Fibroblast of skin of back (primary cell): ENCODE results near the gene ST3GAL4.

Source experiments
- DNase-seq: peaks from one replicate; pipeline ENCODE4 v3.0.0-alpha.2; 2013

Gene ST3GAL4

GRCh38 chr11:126409620-126409985 is 54.1 kb downstream of the ST3GAL4 start:
- no peak for DNase-seq

DNA sequence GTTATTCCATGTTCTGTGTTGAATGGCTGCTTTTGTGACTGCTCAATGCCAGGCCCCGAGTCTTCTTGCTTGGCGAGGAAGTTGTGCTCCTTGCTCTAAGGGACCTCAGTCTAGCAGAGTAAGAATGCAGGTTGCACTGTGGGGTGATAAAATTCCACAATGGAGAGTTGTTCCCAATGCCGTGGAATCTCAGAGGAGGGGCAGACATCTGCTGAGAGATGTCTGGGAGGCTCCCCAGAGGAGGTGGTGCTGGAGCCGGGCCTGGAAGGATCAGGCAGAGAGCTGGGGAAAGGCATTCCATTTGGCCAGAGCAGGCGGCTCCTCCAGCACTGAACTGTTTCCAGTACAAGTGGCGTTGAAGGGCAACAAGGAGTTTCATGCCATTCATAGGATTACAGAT is 55.2 kb downstream of the ST3GAL4 start:
- DNase-seq: no peak

DNA sequence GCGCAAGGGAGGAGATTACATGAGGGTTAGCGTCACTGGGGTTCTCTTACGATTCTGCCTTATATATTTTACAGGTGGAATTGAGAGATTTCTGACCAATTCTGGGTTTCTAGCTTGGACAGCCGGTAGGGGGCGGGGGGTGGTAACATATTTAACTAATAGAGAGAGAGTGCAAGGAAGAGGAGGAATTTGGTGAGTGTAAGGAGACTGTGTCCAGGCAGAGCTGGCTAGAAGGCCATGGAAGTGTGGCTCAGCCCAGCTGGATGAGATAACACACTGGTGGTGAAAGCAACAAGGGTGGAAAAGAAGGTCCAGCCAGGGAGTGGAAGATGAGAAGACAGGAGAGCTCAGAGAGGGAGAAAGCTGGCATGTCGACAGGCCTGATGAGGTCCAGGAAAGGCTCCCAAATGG is 56.5 kb downstream of the ST3GAL4 start:
- no peak for DNase-seq

DNA sequence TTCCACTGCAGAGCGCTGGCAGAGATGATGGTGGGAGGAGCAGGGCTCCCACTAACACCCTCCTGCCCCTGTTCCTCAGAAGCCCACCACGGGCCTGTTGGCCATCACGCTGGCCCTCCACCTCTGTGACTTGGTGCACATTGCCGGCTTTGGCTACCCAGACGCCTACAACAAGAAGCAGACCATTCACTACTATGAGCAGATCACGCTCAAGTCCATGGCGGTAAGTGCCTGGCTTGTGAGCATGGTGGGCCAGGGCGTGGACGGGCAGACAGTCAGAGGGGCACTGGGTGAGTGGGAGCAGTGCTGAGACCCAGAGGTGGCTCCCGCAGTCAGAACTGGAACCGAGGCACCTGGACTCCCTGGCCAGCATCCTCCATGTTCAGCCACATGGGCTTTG is 57.9 kb downstream of the ST3GAL4 start:
- DNase-seq: no peak

- DNase-seq: no peak
Observed at GRCh38 chr11:126413843-126414405, 58.4 kb downstream of the ST3GAL4 start.

DNA sequence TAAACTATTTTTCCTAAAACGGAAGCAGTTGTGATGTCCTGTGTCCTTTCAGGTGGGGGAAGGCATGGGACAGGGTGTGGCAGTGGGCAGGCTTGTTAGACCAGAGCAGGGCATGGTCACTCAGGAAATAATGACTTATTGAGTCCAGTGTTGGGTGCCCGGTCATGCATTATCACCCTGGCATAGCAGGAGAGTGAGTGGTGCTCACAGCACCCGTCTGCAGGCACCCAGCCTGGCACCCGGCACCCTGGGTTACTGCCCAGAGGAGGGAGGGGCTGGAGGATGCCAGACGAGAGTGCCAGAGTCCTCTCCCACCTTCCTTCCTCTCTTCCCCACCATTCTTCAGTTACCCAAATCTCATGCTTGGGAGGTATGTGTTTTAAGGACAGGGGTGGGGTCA is 59.1 kb downstream of the ST3GAL4 start:
- DNase-seq: no peak

- no peak for DNase-seq
Observed at GRCh38 chr11:126415128-126415527, 59.6 kb downstream of the ST3GAL4 start.

DNA sequence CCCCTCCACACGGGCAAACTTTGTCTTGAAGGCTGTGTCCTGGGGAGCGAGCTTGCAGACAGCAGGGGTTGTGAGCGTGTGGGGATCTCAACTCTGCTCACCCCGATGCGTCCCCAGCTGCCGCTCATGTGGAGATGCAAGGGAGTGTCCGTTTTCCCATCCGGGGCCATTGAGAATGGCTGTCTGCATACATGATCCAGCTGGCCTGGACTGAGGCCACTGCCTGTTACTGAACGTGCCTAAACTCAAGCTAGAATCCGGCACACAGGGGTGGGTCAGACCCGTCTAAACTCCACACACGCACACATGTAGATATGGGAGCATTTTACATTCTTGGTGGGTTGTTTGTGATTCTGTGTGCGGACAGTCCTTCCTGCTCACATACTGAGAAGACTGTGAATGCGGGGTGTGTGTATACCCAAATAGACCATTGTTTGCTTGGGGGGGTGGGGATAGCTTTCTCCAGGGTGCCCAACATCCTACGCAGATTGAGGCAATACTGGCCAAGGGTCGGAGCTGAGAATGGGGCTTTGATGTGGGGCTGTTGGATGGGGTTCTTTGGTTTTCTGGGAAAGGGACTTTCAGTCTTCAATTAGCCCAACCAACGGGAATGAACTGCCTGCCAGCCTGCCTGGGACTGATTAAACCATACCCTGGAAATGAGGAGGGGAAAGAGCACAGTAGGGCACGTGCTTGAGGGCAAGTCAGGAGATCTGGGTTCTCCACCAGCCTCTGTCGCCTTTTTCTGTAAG is 60.4 kb downstream of the ST3GAL4 start:
- no peak for DNase-seq

DNA sequence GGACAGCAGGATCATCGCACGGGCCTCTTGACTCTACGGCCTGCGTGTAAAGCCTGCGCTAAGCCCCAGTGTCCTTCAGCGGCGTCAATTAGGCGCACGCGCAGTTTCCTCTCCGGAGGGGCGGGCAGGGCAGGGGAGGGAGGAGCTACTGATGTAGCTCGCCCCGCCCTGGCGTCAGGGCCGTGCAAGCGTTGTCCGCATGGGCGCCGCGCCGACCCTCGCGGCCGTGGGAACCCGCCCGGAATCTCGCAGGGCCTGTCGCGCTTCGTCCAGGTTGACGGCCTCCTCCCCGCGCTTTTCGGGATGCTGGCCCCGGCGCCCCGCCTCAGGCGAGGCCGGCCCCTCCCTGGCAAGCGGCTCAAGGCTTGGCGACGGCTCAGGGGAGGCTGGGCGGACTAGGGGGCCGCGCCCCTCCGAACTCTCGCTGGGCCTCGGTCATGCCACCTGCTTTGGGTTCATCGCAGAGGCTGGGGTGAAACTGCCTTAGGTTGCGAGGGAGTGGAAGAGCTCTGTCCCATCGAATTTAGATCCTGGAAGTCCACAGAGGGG is 61.1 kb downstream of the ST3GAL4 start:
- DNase-seq: peak; percentile 85

DNA sequence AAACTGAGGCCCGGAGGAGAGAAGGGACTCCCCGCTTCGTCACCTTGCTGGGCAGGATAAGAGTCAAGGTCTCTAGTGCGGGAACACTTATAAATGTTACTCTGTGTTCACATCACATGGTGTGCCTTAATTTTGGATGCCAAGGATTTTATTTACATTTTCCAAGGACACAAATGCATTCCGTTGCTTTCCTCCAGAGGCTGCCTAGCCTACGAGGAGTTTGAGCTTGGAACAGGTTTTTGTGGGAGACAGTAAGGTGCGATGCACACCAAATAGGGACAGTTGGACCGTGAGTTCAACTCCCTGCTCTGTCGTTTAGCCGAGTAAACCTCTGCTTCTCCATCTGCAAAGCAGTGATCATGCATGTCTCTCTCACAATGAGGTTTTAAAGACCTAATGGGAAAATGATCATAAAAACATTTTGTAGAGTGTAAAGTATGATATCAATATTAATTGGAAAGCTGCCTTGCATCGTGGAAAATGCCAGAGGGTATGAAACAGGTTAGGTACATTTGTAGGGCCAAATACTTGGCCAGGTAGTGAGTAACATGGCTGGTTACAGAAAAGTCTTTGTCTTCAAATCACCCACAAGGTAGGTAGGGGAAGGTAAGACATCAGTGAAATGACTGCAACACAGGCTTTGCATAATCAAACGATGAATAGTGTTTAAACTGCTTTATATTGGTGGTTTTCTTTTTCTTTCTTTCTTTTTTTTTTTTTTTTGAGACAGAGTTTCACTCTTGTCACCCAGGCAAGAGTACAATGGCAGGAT is 61.8 kb downstream of the ST3GAL4 start:
- no peak for DNase-seq

DNA sequence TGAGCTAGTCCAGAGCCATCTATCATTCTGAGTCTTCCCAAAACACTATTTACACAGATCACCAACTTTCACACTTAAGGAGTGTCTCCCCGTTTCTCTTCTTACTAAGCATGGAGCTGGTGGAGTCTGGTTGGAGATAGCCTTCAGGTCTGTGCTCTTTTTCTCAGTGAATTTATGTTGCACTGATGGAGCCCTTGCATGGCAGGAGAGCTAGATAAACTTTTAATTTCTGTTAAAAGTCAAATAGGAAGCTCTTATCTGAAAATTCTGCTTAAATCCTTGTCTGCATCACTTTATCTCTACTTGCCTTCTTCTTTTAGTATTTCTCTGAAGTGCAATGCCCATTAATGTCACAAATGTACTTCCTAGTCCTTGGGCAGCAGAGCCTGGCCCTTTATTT is 63.4 kb downstream of the ST3GAL4 start:
- no peak for DNase-seq

GRCh38 chr11:126419801-126420697 is 64.6 kb downstream of the ST3GAL4 start:
- DNase-seq: no peak

GRCh38 chr11:126420698-126421256 is 65.3 kb downstream of the ST3GAL4 start:
- no peak for DNase-seq

- DNase-seq: no peak
Observed at GRCh38 chr11:126421271-126421671, 65.8 kb downstream of the ST3GAL4 start.

DNA sequence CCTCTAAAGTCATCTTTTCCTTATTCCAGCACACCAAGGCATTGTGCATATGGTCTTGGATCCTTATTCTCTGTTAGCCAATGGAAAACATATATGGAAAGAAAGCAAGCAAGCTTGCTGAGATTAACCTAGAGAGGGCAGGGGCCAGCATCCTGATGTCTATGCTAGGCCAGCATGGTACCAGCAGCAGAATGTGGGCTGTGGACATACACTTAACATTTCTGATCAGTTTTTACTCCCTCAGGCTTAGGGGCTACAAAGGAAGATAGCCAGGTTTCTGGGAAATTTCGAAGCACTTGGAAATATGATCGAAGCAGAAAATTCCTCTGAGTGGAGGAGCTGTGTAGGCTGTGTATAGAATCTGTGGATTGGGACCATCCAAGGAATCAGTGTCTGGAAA is 67.0 kb downstream of the ST3GAL4 start:
- DNase-seq: no peak

GRCh38 chr11:126423154-126423553 is 67.7 kb downstream of the ST3GAL4 start:
- no peak for DNase-seq

- no peak for DNase-seq
Observed at GRCh38 chr11:126423743-126424142, 68.3 kb downstream of the ST3GAL4 start.

- DNase-seq: no peak
Observed at GRCh38 chr11:126424471-126425039, 69.1 kb downstream of the ST3GAL4 start.

DNA sequence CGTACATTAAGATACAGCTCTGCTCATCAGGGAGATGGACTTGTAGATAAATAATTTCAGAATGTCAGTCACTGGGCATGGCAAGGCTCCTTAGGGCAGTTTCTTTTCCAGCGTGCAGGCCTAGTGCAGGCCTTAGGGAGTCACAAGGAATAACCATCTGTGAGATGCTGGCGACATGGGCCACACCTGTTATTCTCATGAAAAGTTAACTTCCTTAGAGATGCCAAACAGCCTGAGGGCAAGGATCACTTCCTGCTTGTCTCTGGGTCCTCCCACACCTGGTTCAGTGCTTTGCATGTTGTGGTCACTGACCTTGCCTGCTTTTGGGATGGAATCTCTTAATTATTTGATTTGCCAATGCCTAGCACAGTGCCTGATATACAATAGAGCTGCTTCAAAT is 70.6 kb downstream of the ST3GAL4 start:
- DNase-seq: no peak

- DNase-seq: no peak
Observed at GRCh38 chr11:126426820-126427749, 71.6 kb downstream of the ST3GAL4 start.
